Transverse colon (tissue), 4 donors: ENCODE data around the gene CAPN12.

ENCODE experiments used
- EP300 ChIP-seq: sonication (generic); formaldehyde crosslinking; IDR thresholded peaks from one replicate; pipeline ENCODE4 v1.6.1; 2017; ENCODE audit warnings: antibody characterized with exemption, low read depth
- POLR2A ChIP-seq: fragments of 450-650 bp; IDR thresholded peaks from one replicate; pipeline ENCODE4 v1.6.1; 2016; ENCODE audit warnings: antibody characterized with exemption, mild to moderate bottlenecking, moderate library complexity
- POLR2AphosphoS5 ChIP-seq, 3 donors: sonication (generic); formaldehyde crosslinking; IDR thresholded peaks; one replicate each; pipeline ENCODE4 v1.6.1; 2016; ENCODE audit warnings: antibody characterized with exemption in 3 of 3
- TF ChIP-seq, protein P1 (sequence below), 5 experiments: fragments of 200-600 bp in 3 of 5; fragments of 450-650 bp in 2 of 5; sonication (generic) in 3 of 5; IDR thresholded peaks; 1 replicate in 2 of 5; 2 replicates in 3 of 5; pipeline ENCODE4 v1.5.1; 2016 to 2017; ENCODE audit warnings: antibody characterized with exemption in 5 of 5, inconsistent platforms in 3 of 5, mild to moderate bottlenecking in 2 of 5, moderate library complexity in 1 of 5

DNA sequence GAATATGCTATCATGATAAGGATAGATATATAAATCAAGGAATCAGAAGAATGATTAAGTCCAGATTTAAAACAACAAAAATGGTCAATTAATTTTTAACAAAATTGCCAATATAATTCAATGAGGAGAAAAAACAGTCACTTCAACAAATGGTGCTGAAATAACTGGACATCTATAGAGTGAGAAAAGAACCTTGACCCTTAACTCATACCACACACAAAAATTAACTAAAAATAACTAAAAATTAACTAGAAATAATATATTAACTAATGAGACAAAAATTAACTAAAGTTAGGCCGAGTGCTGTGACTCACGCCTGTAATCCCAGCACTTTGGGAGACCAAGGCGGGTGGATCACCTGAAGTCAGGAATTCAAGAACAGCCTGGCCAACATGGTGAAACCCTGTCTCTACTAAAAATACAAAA lies 19.5 kb upstream of the CAPN12 start:
- TF ChIP-seq, protein P1, sequence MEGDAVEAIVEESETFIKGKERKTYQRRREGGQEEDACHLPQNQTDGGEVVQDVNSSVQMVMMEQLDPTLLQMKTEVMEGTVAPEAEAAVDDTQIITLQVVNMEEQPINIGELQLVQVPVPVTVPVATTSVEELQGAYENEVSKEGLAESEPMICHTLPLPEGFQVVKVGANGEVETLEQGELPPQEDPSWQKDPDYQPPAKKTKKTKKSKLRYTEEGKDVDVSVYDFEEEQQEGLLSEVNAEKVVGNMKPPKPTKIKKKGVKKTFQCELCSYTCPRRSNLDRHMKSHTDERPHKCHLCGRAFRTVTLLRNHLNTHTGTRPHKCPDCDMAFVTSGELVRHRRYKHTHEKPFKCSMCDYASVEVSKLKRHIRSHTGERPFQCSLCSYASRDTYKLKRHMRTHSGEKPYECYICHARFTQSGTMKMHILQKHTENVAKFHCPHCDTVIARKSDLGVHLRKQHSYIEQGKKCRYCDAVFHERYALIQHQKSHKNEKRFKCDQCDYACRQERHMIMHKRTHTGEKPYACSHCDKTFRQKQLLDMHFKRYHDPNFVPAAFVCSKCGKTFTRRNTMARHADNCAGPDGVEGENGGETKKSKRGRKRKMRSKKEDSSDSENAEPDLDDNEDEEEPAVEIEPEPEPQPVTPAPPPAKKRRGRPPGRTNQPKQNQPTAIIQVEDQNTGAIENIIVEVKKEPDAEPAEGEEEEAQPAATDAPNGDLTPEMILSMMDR (IDR thresholded peaks at IDR 0.05) = no peak
- TF ChIP-seq POLR2AphosphoS5 (IDR thresholded peaks at IDR 0.05) (no peak), POLR2A (no peak), EP300 (no peak)
